H1 (cell line): ENCODE measurements around the gene TCHP. TPM values are rescaled to one million over a fixed set of nuclear protein-coding genes. Genes with fewer than 3 reads are reported as not detected.

ENCODE experiments used
- ATF2 ChIP-seq: IDR thresholded peaks from 2 replicates; pipeline ENCODE4 v1.6.1; 2012; ENCODE audit warnings: low read length, inconsistent platforms
- CBX8 ChIP-seq: fragments of 300-800, 300-1000 bp; sonication (generic); IDR thresholded peaks from 2 replicates; pipeline ENCODE4 v1.7.1; 2016; ENCODE audit warnings: low read depth, low read length, borderline replicate concordance
- MAFK ChIP-seq: IDR thresholded peaks from 2 replicates; pipeline ENCODE4 v1.6.1; 2012; ENCODE audit warnings: low read depth, mild to moderate bottlenecking, improper control_type of control experiment, low read length
- SRF ChIP-seq: IDR thresholded peaks from 2 replicates; pipeline ENCODE4 v1.6.1; 2011; ENCODE audit warnings: mild to moderate bottlenecking, low read depth, low read length, moderate library complexity
- TBP ChIP-seq: IDR thresholded peaks from 2 replicates; pipeline ENCODE4 v1.6.1; 2011; ENCODE audit warnings: low read depth, low read length, improper control_type of control experiment
- polyA plus RNA-seq, 7 experiments: library from polyadenylated mRNA; depleted of rRNA in 3 of 7; stranded (reverse) in 5 of 7; unstranded in 2 of 7; fragments of >200 nt in 5 of 7; fragments of 200-250 nt in 2 of 7; gene quantifications; 1 replicate in 5 of 7; 2 replicates in 1 of 7; 4 replicates in 1 of 7; pipeline versions ENCODE4 v1.2.1 to v1.2.3, GENCODE V29; 2011 to 2013; ENCODE audit warnings: missing spikeins in 2 of 7, mixed read lengths in 2 of 7
- total RNA-seq: library from RNA; stranded (reverse); fragmentation: NEBNext Ultra II Directional; extraction: Animal tissue kit (Norgen Biotek cat#: 25700); gene quantifications from 2 replicates; pipeline ENCODE4 v1.2.1, GENCODE V29; 2021

The TCHP gene
- total and polyA plus RNA-seq, 2 of the 8 experiments (the other 6 are each of a cell fraction or from before 2014, with no cell fraction given), result 2.8 to 4.5 TPM

DNA sequence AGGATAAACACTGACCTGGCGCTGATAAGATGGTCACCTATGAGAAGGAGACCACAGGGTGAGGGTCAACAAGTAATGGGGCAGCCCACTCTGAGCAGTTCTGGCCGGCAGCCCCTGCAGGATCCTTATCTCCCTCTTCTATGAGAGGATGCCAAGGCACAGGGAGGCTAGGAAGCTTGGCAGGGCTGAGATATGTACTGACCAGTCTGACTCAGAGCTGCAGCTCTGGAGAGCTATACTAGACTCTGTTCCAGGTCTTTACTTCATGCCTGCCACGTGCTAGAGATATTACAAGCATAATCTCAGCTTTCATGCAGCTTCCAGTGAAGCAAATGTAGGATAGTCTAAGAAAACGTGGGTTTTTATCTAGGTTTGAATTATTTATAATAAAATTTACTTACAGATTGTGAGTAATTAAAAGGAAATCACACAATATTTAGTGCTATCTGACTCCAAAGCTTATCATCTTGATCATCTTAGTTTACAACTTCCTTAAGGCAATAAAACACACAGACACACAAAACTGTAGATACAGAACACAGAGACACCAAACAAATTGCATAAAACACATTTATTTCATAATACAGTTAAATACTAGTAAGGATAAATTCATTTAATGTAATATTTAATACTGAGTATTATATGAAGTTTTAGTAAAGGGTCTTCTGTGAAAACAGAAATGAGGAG lies 63.8 kb downstream of the TCHP start (continued):
- no peak for TF ChIP-seq ATF2
- TF ChIP-seq MAFK, result no peak
- TF ChIP-seq TBP, result no peak
- TF ChIP-seq SRF, result no peak
- no peak for TF ChIP-seq CBX8
